SIG-M5 treated with dmso at 0.1 percent for 504 hours (cell line): Measurements from ENCODE around the gene LCN1.
"Not testable (repeated sequence)": the region's sequence is repeated elsewhere in the genome, so short reads cannot be mapped to it uniquely, and the experiment has no call there.

Experiments
- DNase-seq: peaks from one replicate; lab custom pipeline; 2025; ENCODE audit not compliant: unreplicated experiment; lab: John Stamatoyannopoulos, UW

LCN1 gene

DNA sequence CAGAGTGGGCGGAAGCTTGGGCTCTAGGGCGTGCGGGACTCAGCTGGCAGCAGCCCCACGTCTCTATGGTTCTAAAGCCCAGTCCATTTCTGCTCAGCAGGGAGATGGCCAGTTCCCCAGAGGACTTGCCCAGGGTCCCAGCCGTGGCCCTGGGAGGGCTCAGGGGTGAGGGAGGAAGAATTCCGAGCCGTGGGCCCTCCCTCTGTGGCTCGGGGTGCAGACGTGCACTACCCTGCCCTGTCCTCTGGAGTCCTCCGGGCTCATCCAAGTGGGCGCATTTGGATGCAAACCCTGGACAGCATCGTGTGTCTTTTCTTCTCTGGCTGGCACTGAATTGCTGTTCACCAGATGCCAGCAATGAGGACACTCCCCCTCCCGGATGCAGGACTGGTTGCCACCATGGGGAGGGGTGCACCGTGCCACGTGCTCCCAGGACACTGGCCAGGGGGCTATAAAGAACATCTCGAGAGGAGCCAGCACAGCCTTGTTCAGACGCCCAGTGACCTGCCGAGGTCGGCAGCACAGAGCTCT lies 24.5 kb downstream of the LCN1 start, which contains the start of gene OBP2A:
OBP2A (plus strand) TSS at position 481 of the 531 bp plus-strand sequence. CDS start 55 bp downstream, outside the sequence.
- not testable (repeated sequence) for DNase-seq

DNA sequence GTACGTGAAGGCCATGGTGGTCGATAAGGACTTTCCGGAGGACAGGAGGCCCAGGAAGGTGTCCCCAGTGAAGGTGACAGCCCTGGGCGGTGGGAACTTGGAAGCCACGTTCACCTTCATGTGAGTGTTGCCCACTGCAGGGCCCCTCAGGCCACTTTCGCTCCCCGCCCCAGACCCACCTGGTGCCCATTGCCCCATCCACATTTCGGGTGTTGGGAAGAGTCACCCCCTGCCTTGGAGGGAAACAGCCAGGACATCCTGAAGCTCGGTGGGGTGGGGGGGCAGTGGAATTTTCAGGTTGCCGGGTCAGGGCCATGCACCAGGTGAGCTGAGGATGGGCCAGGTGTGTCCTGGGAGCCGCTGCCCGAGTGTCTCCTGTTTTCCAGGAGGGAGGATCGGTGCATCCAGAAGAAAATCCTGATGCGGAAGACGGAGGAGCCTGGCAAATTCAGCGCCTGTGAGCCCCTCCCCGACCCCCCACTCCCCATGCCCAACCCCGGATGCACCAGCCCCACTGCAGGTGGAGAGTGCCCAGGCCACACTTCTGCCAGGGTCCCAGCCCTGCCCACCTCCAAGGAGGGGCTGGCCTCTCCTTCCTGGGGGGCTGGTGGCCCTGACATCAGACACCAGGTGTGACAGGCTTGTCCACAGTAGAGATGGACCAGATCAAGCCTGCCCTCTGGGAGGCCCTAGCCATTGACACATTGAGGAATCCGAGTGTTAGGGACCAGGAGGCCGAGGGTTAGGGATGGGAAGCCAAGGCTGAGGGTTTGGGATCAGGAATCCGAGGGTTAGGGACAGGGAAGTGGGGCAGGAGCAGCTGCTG lies 25.8 kb downstream of the LCN1 start:
- DNase-seq = not testable (repeated sequence)

GRCh38 chr9:135547756-135548736 lies 26.8 kb downstream of the LCN1 start:
- DNase-seq = no peak

GRCh38 chr9:135549478-135550343 lies 28.5 kb downstream of the LCN1 start:
- not testable (repeated sequence) for DNase-seq

GRCh38 chr9:135550344-135550918 lies 29.2 kb downstream of the LCN1 start:
- no peak for DNase-seq

DNA sequence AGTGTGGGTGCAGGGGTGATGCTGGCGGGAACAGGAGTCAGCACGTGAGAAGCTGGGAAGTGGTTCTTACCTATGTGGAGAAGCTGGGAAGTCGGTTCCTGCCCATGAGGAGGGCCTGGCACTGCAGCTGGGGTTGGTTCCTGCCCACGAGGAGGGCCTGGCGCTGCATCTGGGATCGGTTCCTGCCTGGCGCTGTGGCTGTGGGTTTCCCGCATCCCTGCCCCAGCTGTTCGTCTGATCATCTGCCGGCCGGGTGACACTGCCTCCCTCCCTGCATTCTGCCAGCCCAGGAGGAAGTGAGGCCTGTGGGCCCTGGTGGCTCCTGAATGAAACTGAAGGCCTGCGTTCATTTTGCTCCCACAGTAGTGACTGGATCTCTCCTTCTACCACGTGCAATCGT lies 29.8 kb downstream of the LCN1 start:
- DNase-seq = no peak

GRCh38 chr9:135551456-135551855 lies 30.2 kb downstream of the LCN1 start:
- no peak for DNase-seq

- DNase-seq = no peak
Observed at GRCh38 chr9:135552021-135552697, 30.9 kb downstream of the LCN1 start.

- no peak for DNase-seq
Observed at GRCh38 chr9:135552698-135553171, 31.5 kb downstream of the LCN1 start.

DNA sequence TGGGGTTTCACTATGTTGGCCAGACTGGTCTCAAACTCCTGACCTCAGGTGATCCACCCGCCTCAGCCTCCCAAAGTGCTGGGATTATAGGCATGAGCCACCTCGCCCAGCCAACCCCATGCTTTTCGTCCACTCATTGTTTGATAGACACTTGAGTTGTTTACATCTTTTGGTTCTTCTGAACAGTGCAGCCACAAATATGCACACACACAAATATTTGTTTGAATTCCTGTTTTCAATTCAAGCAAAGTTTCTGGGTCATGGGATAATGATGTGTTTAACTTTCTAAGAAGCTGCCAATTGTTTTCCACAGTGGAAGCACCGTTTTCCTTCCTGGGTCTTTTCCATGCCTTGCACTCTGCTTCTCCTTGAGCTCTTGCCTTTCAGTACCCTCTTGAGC lies 33.5 kb downstream of the LCN1 start:
- no peak for DNase-seq

- no peak for DNase-seq
Observed at GRCh38 chr9:135555203-135555602, 34.0 kb downstream of the LCN1 start.

GRCh38 chr9:135555910-135556309 lies 34.7 kb downstream of the LCN1 start:
- no peak for DNase-seq

GRCh38 chr9:135559606-135560005 lies 38.4 kb downstream of the LCN1 start:
- DNase-seq = no peak

GRCh38 chr9:135561391-135562234 lies 40.4 kb downstream of the LCN1 start, which contains the start of gene PAEP:
TSS of gene PAEP (plus strand) at chr9:135561756.
- DNase-seq = no peak

DNA sequence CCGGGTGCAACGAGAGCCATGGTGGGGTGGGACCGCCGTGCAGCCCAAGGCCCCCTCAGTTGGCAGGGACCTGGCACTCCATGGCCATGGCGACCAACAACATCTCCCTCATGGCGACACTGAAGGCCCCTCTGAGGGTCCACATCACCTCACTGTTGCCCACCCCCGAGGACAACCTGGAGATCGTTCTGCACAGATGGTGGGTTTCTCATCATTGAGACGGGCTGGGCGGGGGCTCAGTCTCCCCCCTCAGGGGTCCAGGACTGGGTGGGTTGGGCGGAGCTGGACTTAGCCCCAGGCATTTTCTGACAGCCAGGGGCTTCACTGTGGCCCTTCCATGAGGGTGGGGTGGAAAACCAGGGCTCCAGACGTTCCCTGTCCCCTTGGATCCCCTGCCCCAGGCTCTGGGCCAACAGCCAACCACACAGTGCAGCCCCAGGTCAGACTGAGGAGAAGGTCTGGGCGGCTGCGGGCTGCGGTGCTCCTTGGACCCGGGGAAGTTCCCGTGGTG lies 41.0 kb downstream of the LCN1 start:
- no peak for DNase-seq

GRCh38 chr9:135563039-135563476 lies 41.8 kb downstream of the LCN1 start:
- no peak for DNase-seq

DNA sequence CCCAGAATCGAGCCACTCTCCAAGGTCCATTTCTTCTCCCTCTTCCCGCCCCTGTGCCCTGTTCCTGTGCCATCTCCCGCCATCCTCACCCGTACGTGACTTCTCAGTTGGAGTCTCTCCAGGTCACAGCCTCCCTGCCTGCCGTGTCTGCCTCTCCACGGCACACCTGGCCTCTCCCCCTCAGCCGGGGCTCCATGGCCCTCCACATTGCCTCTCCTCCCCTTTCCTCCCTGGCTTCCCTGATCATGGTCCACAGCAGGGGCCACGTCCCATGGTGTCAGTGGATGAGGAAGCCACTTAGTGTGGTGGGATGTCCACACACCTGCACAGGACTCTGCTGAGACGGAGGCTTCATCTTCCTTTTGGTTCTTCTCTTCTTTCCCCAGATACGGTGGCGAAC lies 42.6 kb downstream of the LCN1 start:
- DNase-seq = no peak

DNA sequence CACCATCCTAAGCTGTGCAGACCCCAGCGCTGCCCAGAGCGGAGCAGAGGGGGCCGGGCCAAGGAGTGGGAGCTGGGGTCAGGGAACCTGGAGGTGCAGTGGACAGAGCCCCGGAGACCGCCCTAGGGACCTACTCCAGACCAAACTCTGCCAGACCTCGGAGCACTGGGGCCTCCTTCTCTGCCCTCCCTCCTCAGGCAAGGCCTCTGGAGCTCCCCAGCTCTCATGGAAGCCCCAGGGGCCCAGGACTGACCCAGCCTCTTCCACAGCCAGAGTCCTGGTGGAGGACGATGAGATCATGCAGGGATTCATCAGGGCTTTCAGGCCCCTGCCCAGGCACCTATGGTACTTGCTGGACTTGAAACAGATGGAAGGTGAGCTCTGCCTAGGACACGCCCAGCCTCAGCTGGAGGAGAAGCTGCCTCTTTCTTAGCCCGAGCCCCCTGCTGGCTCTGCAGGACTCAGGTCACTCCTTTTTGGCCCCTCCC lies 43.9 kb downstream of the LCN1 start:
- DNase-seq = no peak
